Measurements from ENCODE around the gene STAG3. TPM values are rescaled to one million over a fixed set of nuclear protein-coding genes. Genes with fewer than 3 reads are reported as not detected.
"Not testable (repeated sequence)": the region's sequence is repeated elsewhere in the genome, so short reads cannot be mapped to it uniquely, and the experiment has no call there.

STAG3 gene
- total and polyA plus RNA-seq, 2 experiments from 2014 or later, result 4.6 to 4.7 TPM

DNA sequence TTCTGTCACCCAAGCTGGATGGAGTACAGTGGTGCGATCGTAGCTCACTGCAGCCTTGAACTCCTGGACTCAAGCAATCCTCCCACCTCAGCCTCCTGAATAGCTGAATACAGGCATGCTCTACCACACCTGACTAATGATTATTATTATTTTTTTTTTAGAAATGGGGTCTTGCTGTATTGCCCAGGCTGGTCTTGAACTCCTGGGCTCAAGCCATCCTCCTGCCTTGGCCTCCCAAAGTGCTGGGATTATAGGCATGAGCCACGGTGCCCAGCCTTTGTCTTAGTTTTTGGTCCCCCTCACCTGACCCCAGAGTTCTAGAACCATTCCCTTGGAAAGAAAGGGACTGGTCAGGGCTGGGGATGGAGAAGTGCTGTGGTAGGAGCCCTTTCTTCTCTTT is 2.4 kb downstream of the STAG3 start:
- not testable (repeated sequence) for H3K27ac Mint-ChIP-seq; H4K20me1 ChIP-seq (replicated peaks; ENCODE audit: insufficient read depth); H3K36me3 Mint-ChIP-seq (ENCODE audit: low read depth); DNase-seq (ENCODE audit: low spot score); H3K36me3 ChIP-seq (ENCODE audit: insufficient read depth); H3K4me2 ChIP-seq; H3K9me2 ChIP-seq (ENCODE audit: insufficient read depth); H3K4me3 ChIP-seq; H3K9me3 Mint-ChIP-seq; ATAC-seq; H3K4me3 Mint-ChIP-seq; H3F3A ChIP-seq (replicated peaks; ENCODE audit: low read depth); H3K27ac ChIP-seq (ENCODE audit: low read depth); H2AFZ ChIP-seq
- Histone ChIP-seq H3K4me1 (ENCODE audit: insufficient read depth) (peaks cover 18% of the 10 kb centered on the region), H3K79me2 (replicated peaks; ENCODE audit: insufficient read depth) (peaks cover 12% of the 10 kb centered on the region), H3K27me3 (ENCODE audit: insufficient read depth) (peaks cover 18% of the 10 kb centered on the region)
- peaks cover 27% of the 10 kb centered on the region for H3K4me1 Mint-ChIP-seq
- H3K27me3 Mint-ChIP-seq (ENCODE audit: insufficient read depth, low read depth, poor library complexity), result peaks cover 31% of the 10 kb centered on the region

DNA sequence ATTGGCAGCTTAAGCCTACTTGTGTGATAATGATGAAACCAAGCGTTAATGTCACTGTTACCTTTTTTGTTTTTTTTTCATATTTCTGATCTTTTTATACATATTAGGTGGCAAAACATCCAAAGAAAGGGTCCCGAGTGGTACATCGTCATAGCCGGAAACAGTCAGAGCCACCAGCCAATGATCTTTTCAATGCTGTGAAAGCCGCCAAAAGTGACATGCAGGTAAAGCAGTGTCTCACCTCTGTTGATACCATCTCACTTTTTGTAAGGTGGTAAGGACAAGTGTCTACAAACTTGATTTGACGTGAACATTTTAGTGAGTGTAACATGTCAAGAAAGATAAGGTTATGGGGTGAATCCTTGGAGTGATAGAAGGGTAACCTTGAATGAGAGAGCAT is 4.9 kb downstream of the STAG3 start:
- Histone ChIP-seq H3K4me1 (ENCODE audit: insufficient read depth) (peaks cover 13% of the 10 kb centered on the region), H3K27ac (ENCODE audit: low read depth) (peak overlapping the region; percentile 17; the same call in 1 of the 2 replicates), H3K27me3 (ENCODE audit: insufficient read depth) (peaks cover 18% of the 10 kb centered on the region)
- not testable (repeated sequence) for H3K36me3 Mint-ChIP-seq (ENCODE audit: low read depth); ATAC-seq; H3K4me3 ChIP-seq; H3K9me2 ChIP-seq (ENCODE audit: insufficient read depth); H3K36me3 ChIP-seq (ENCODE audit: insufficient read depth); H3K4me2 ChIP-seq; H4K20me1 ChIP-seq (replicated peaks; ENCODE audit: insufficient read depth); H2AFZ ChIP-seq; H3K79me2 ChIP-seq (replicated peaks; ENCODE audit: insufficient read depth); H3K27ac Mint-ChIP-seq; H3K9me3 Mint-ChIP-seq; DNase-seq (ENCODE audit: low spot score); H3K4me3 Mint-ChIP-seq; H3F3A ChIP-seq (replicated peaks; ENCODE audit: low read depth)
- H3K27me3 Mint-ChIP-seq (ENCODE audit: insufficient read depth, low read depth, poor library complexity), result peaks cover 23% of the 10 kb centered on the region
- peaks cover 13% of the 10 kb centered on the region for H3K4me1 Mint-ChIP-seq

DNA sequence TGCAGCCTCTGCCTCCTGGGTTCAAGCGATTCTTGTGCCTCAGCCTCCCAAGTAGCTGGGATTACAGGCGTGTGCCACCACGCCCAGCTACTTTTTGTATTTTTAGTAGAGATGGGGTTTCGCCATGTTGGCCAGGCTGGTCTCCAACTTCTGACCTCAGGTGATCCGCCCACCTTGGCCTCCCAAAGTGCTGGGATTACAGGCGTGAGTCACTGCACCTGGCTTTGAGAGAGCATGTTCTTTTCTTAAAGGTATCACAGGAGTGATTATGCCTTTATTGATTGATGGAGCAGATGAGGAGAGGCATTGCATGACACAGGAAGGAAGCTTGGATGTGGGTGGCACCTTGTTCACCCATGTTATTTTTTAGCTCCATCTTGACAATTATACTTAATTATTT is 5.4 kb downstream of the STAG3 start:
- H3K27me3 Mint-ChIP-seq (ENCODE audit: insufficient read depth, low read depth, poor library complexity), result peaks cover 18% of the 10 kb centered on the region
- not testable (repeated sequence) for DNase-seq (ENCODE audit: low spot score)

DNA sequence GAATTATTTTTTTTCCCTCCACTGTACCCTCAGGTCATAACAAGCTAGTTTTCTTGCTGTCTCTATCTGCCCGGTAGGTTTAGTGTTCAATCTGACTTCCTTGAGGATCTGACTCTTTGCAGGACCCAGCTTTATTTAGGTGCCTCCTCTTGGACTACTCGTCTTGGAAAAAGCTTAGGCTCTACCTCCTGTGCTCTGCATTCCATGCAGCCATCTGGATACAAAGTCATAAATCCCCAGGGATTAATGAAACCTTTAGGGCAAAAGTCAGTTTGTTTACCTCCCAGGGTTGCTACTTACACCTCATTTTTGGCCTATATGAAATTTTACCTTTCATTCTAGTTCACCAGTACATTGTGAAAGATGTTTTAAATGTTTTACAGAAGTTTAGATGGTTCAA is 8.0 kb downstream of the STAG3 start:
- Histone ChIP-seq H3K4me2 (no peak overlapping the region), H4K20me1 (replicated peaks; ENCODE audit: insufficient read depth) (no peaks in the 10 kb centered on the region), H3K4me1 (ENCODE audit: insufficient read depth) (peaks cover 13% of the 10 kb centered on the region), H3K27me3 (ENCODE audit: insufficient read depth) (no peaks in the 10 kb centered on the region), H3K36me3 (ENCODE audit: insufficient read depth) (no peaks in the 10 kb centered on the region), H3K9me2 (ENCODE audit: insufficient read depth) (no peaks in the 10 kb centered on the region), H3K27ac (ENCODE audit: low read depth) (no peak overlapping the region), H3F3A (replicated peaks; ENCODE audit: low read depth) (no peaks in the 10 kb centered on the region), H3K79me2 (replicated peaks; ENCODE audit: insufficient read depth) (no peaks in the 10 kb centered on the region), H3K4me3 (no peak overlapping the region), H2AFZ (no peak overlapping the region)
- ATAC-seq (no peak), DNase-seq (ENCODE audit: low spot score) (no peak)
- Mint-ChIP-seq H3K27me3 (ENCODE audit: insufficient read depth, low read depth, poor library complexity) (peaks cover 3% of the 10 kb centered on the region), H3K4me3 (no peak overlapping the region), H3K9me3 (no peaks in the 10 kb centered on the region; the same call in 2 of the 3 replicates), H3K27ac (no peak overlapping the region), H3K36me3 (ENCODE audit: low read depth) (no peaks in the 10 kb centered on the region), H3K4me1 (peaks cover 20% of the 10 kb centered on the region)
- TF ChIP-seq POLR2AphosphoS5 (IDR thresholded peaks at IDR 0.05; ENCODE audit: low read depth) (no peak), ZNF331 (CRISPR knock-in tag; IDR thresholded peaks at IDR 0.05; ENCODE audit: low read depth) (no peak), STAT1 (IDR thresholded peaks at IDR 0.05; ENCODE audit: unreplicated experiment) (no peak), NANOG (IDR thresholded peaks at IDR 0.05; ENCODE audit: borderline replicate concordance) (no peak), EZH2phosphoT487 (IDR thresholded peaks at IDR 0.05; ENCODE audit: unreplicated experiment) (no peak)
- TF ChIP-seq, protein P1, sequence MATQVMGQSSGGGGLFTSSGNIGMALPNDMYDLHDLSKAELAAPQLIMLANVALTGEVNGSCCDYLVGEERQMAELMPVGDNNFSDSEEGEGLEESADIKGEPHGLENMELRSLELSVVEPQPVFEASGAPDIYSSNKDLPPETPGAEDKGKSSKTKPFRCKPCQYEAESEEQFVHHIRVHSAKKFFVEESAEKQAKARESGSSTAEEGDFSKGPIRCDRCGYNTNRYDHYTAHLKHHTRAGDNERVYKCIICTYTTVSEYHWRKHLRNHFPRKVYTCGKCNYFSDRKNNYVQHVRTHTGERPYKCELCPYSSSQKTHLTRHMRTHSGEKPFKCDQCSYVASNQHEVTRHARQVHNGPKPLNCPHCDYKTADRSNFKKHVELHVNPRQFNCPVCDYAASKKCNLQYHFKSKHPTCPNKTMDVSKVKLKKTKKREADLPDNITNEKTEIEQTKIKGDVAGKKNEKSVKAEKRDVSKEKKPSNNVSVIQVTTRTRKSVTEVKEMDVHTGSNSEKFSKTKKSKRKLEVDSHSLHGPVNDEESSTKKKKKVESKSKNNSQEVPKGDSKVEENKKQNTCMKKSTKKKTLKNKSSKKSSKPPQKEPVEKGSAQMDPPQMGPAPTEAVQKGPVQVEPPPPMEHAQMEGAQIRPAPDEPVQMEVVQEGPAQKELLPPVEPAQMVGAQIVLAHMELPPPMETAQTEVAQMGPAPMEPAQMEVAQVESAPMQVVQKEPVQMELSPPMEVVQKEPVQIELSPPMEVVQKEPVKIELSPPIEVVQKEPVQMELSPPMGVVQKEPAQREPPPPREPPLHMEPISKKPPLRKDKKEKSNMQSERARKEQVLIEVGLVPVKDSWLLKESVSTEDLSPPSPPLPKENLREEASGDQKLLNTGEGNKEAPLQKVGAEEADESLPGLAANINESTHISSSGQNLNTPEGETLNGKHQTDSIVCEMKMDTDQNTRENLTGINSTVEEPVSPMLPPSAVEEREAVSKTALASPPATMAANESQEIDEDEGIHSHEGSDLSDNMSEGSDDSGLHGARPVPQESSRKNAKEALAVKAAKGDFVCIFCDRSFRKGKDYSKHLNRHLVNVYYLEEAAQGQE (IDR thresholded peaks at IDR 0.05; ENCODE audit: unreplicated experiment), result no peak

More for the DNA sequence above, 5.4 kb downstream of the STAG3 start:
- H3K4me3 ChIP-seq; H3K4me3 Mint-ChIP-seq; ATAC-seq; H4K20me1 ChIP-seq (replicated peaks; ENCODE audit: insufficient read depth); H3K9me2 ChIP-seq (ENCODE audit: insufficient read depth); H3K27ac Mint-ChIP-seq; H2AFZ ChIP-seq; H3K9me3 Mint-ChIP-seq; H3K4me2 ChIP-seq; H3F3A ChIP-seq (replicated peaks; ENCODE audit: low read depth); H3K27ac ChIP-seq (ENCODE audit: low read depth); H3K36me3 Mint-ChIP-seq (ENCODE audit: low read depth); H3K79me2 ChIP-seq (replicated peaks; ENCODE audit: insufficient read depth); H3K36me3 ChIP-seq (ENCODE audit: insufficient read depth): not testable (repeated sequence)
- peaks cover 14% of the 10 kb centered on the region for H3K27me3 ChIP-seq (ENCODE audit: insufficient read depth)
- peaks cover 13% of the 10 kb centered on the region for H3K4me1 ChIP-seq (ENCODE audit: insufficient read depth)
- peaks cover 13% of the 10 kb centered on the region for H3K4me1 Mint-ChIP-seq

All from GM23338 (cell line).